Activated naive CD4-positive, alpha-beta T cell treated with anti-CD3 and anti-CD28 coated beads, Interleukin-2, amount 50 U/mL, for 72 hours (primary cell): ENCODE measurements around the gene SLC24A1. TPM values are rescaled to one million over a fixed set of nuclear protein-coding genes. Genes with fewer than 3 reads are reported as not detected.

ENCODE experiments used
- ATAC-seq, 2 donors: fragments of 150-1000 bp; cut with Tn5 transposase; 2 replicates each; pipeline ENCODE4 v1.10.0; 2021; ENCODE audit warnings: mild to moderate bottlenecking in 2 of 2, moderate library complexity in 2 of 2
- DNase-seq, 2 donors: peaks; one replicate each; pipeline ENCODE4 v3.0.0; 2021 to 2022; ENCODE audit warnings: low spot score in 2 of 2
- H3K27ac Mint-ChIP-seq, 2 donors: one replicate each; pipeline ENCODE4 v1.8.0; 2022; ENCODE audit warnings: mild to moderate bottlenecking in 2 of 2, mixed read lengths in 2 of 2
- H3K36me3 Mint-ChIP-seq, 2 donors: one replicate each; pipeline ENCODE4 v1.8.0; 2022; ENCODE audit warnings: mixed read lengths in 2 of 2
- H3K9me3 Mint-ChIP-seq, 2 donors: one replicate each; pipeline ENCODE4 v1.8.0; 2022; ENCODE audit warnings: mixed read lengths in 2 of 2
- total RNA-seq, 2 donors: library from RNA; stranded (reverse); gene quantifications; one replicate each; pipeline ENCODE4 v1.2.3, GENCODE V29; 2022

Gene SLC24A1
- 10 to 100 TPM in 1 of 2 donors, 1 to 10 TPM in 1; 6.4 to 11.0 TPM for total RNA-seq

DNA sequence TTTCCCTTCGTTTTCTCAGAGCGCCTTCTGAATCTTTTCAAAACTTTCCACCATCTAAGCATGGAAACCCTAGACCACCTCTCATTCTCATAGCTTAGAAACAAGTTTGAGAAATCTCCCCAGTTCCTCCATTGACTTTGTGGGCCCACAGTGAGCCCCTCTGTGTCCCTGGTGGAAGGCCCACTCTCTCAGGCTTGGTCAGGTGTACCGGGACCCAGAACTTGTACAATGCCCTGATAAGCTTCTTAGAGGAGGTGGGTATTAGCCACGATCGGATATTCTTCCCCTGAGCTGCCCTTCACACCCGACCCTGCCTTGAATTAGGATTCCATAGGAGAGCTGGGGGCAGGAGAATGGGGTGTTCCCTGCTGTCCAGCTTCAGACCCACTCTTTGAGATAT is at the start of gene SLC24A1:
Gene SLC24A1 (plus strand): TSS at position 301 of the 400 bp plus-strand sequence. CDS start 2,143 bp downstream, outside the sequence.
- Mint-ChIP-seq H3K36me3 (peaks cover 0 to 6% of the 10 kb centered on the region in 2 donors), H3K27ac (peak within 1 kb of the TSS in 1 of 2 donors; percentile 57), H3K9me3 (no peaks in the 10 kb centered on the region)
- no peak for DNase-seq
- no peak for ATAC-seq

DNA sequence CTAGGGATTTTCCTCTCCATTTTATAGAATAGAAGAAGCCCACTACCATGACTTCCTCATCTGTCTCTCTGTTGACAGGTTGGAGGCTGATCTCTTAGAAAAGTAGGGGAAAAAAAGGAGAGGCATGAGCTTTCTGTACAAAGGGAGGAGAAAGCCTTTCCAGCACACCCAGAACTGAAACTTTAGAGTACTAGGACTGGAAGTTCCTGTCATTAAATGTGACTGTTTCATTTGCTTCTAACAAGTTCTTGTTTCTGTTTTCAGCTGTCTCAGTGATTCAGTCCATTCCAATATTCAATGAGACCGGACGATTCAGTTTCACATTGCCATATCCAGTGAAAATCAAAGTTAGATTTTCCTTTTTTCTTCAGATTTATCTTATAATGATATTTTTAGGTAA is 49.8 kb upstream of the SLC24A1 start:
- no peaks in the 10 kb centered on the region for H3K9me3 Mint-ChIP-seq
- ATAC-seq = no peak
- no peak overlapping the region for H3K27ac Mint-ChIP-seq
- H3K36me3 Mint-ChIP-seq = peaks cover 4 to 6% of the 10 kb centered on the region in 2 donors
- DNase-seq = no peak

DNA sequence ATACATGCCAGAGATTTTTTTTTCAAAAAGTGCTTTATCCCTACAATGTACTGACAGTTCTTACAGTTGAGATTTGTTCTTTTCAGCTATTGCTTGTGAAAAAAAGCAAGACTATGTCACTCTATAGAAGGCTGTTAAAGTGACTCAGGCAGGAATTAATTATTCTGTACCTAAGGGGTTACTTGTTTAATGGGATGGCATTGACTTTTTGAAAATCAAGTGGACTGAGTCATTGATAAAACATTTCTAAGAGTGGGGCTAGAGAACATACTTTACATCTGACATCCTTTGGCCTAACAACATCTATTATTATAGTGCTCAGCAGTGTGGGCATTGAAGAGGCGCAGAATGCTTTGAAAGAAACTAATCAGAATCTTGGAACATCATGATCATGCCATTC is 45.1 kb upstream of the SLC24A1 start:
- ATAC-seq (no peak), DNase-seq (no peak)
- H3K9me3 Mint-ChIP-seq = no peaks in the 10 kb centered on the region
- H3K27ac Mint-ChIP-seq = peak overlapping the region in 1 of 2 donors; percentile 23
- H3K36me3 Mint-ChIP-seq = peaks cover 0 to 14% of the 10 kb centered on the region in 2 donors

DNA sequence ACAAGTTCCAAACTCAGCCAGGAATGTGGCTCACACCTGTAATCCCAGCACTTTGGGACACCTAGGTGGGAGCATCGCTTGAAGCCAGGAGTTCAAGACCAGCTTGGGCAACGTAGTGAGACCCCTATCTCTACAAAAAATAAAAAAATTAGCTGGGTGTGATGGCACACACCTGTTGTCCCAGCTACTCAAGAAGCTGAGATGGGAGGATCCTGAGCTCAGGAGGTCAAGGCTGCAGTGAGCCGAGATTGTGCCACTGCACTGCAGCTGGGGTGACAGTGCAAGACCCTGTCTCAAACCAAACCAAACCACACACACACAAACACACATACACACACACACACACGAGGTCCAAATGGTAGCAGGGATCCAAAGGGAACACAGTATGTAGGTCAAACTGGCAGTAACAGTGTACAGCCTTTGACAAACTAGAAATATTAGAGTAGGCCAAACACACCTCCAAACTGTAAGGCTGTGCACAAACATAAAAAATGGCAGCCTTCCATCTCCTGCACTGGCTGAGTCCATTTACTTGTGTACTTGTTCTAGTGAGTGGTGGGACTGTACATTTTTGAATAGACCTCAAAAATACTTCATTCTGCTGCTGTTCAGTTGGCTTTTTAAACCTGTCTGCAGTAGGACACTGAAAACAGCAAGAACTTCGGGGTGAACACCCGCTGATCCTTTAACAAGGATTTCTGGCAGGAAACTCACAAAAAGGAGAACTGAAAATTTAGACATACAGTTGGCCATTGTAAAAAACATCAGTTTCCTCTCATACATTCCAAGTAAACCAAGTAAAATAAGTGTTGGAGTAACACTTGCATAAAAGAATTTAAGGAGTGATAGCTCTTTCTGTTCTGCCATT is 44.4 kb upstream of the SLC24A1 start:
- DNase-seq (no peak), ATAC-seq (no peak)
- Mint-ChIP-seq H3K27ac (peak overlapping the region in 1 of 2 donors; percentile 23), H3K9me3 (no peaks in the 10 kb centered on the region), H3K36me3 (peaks cover 5 to 21% of the 10 kb centered on the region in 2 donors)

DNA sequence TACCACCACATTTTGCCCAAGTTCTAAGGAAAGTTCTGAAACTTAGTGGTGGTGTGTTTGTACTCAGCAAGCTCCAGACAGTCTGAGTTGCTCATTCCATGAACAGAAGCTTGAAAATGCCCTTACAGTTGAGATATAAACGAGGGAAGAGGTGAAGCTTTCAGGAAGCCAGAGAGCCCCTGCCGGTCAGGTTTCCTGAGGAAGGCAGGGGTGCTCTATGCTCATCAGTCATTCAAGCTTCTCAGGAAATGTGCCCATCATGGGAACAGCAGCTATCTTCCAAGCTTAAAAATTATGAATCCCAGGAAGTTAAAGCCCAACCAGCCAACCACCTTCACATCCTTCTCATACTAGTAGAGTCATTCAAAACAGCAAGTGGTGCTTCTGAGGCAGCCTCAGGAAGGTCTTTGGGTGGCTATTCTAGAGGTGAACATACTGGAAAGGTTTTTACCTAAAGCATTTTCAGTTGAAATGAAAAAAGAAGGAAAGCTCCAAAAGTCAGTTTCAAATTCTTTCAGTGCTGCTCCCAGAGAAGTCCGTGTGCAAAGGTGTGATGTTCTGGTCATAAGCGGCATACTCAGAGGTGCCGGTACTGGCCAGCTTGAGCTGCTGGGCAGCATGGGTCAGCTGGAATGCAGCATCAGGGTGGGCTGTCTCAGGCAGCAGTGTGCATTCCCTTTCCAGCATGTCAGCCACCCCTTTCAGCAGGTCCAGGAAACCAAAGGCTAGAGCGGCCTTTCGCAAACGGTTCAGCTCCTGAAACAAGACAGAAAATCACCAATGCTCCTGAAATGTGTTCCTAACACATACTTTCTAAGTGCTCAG is 42.6 kb upstream of the SLC24A1 start:
- no peak for DNase-seq
- H3K36me3 Mint-ChIP-seq = peaks cover 5 to 30% of the 10 kb centered on the region in 2 donors

DNA sequence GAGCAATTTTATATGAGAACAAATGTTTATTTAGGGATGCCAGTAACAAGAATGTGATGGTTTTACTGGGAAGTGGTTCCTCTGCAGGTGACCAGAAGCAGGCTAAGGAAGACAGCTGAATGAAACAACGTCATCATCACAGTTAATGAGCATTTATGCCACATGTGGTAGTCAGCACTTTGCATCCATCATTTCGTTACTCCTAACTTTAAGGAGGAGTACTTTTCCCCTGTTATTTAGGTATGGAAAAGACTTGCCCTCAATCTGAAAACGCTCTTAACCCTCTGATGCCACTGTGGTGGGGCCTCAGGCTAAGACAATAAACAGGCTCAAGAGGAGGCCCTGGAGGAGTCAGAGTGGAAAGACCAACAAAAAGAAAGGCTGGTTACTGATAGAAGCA is 42.0 kb upstream of the SLC24A1 start:
- Mint-ChIP-seq H3K36me3 (peaks cover 8 to 36% of the 10 kb centered on the region in 2 donors), H3K27ac (peak overlapping the region; percentile 62 to 74), H3K9me3 (no peaks in the 10 kb centered on the region)
- DNase-seq (no peak), ATAC-seq (no peak)

More for the DNA sequence above, 42.6 kb upstream of the SLC24A1 start:
- Mint-ChIP-seq H3K9me3 (no peaks in the 10 kb centered on the region), H3K27ac (peak overlapping the region; percentile 62 to 85)
- ATAC-seq = no peak

DNA sequence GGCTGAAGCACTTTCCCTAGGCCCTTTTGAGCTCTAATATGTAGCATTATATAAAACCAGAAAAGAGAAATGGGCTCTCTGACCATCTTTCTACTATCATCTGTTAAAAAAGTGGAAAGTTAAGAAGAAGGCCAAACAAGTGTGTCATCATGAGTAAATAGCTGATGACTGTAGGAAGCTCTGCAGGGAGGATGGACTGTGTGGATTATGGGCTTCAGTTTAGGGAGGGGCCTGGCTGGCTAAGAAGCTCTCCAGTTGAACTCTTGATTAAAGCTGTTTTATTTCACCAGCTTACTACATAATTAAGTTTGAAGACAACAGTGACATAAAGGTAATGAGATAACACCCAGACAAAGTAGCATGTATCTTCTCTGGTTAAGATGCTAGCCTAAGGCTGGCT is 41.5 kb upstream of the SLC24A1 start:
- no peak for DNase-seq

DNA sequence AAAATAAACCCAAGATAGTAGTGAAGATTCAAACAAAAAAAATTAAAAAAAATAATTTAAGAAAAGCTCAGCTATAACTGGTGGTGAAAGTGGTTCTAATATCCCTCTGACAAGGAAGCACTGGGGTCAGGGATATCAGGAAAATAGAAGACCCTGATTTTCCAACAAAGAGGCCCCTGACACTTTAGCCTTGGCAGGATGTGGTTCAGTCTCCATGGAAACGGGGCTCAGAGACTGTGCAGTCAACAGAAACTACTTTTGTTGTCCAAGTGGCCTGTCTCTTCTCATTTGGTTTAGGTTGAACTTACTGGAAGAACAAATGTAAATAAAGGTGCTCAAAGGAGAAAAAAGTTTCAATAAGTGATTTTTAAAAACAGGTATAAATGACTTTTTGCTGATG is 38.0 kb upstream of the SLC24A1 start:
- peak overlapping the region; percentile 59 to 92 for H3K27ac Mint-ChIP-seq
- peaks cover 8 to 30% of the 10 kb centered on the region in 2 donors for H3K36me3 Mint-ChIP-seq
- ATAC-seq = peak; percentile 54 to 73
- H3K9me3 Mint-ChIP-seq = no peaks in the 10 kb centered on the region
- peak in 1 of 2 donors; percentile 17 for DNase-seq

More for the DNA sequence above, 41.5 kb upstream of the SLC24A1 start:
- ATAC-seq = no peak
- peak overlapping the region; percentile 62 to 67 for H3K27ac Mint-ChIP-seq
- peaks cover 8 to 35% of the 10 kb centered on the region in 2 donors for H3K36me3 Mint-ChIP-seq
- H3K9me3 Mint-ChIP-seq = no peaks in the 10 kb centered on the region

DNA sequence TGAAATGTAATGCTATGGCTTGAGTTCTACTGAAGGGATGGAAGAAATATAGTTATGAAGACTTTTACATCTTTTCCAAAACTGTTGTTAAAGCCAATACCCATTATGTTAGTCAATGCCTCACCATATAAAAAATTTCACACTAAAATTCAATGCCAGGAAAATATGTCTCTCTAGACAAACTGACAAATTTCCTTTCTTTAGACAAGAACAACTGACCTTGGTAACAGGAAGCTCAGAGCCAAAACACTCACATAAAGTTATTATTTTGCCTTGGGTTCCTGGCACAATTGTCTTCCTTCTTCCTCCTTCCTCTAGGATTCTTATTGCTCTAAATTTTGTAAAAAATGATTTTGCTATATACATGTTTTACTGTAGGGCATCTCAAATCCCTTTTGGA is 37.5 kb upstream of the SLC24A1 start:
- ATAC-seq = no peak
- H3K36me3 Mint-ChIP-seq = peaks cover 8 to 30% of the 10 kb centered on the region in 2 donors
- DNase-seq = no peak
- peak overlapping the region; percentile 59 to 92 for H3K27ac Mint-ChIP-seq
- no peaks in the 10 kb centered on the region for H3K9me3 Mint-ChIP-seq

DNA sequence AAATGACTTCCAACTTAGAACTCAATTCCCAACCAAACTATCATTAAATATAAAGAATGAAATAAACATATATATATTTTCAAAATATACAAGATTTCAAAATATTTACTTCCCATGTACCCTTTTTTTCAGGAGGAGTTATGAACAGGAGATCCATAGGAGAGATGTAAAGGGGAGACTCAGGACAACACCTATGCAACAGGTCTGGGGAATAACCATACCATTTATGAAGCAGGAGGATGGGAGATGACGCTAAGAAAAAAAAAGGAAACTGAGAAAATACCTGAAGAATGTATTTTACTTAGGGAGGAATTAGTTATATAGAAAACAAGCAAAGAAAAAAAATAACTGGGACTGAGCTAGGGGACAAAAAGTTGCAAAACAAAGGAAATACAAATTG is 34.6 kb upstream of the SLC24A1 start:
- no peak for ATAC-seq
- H3K36me3 Mint-ChIP-seq = peaks cover 24 to 27% of the 10 kb centered on the region in 2 donors

DNA sequence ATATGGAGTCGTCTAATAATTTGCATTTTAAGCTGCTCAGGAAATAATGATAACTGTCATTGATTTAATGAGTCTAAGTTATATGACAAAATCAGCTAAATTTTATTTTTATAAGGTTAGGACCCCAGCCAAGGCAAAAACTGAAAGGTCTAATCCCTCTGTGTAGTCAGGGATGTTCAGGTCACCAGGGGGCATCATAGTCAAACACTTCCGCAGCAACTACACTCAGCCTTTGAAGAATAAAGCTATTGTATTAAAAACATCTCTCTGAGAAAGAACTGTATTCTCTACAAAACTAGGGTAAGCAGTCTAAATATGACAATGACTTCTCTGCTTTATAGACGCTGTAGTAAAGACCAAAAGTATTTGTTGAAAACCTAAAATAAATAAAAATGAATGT is 25.8 kb upstream of the SLC24A1 start:
- peaks cover 0 to 10% of the 10 kb centered on the region in 2 donors for H3K36me3 Mint-ChIP-seq
- no peak overlapping the region for H3K27ac Mint-ChIP-seq
- no peak for DNase-seq
- ATAC-seq = no peak
- H3K9me3 Mint-ChIP-seq = no peaks in the 10 kb centered on the region

More for the DNA sequence above, 34.6 kb upstream of the SLC24A1 start:
- DNase-seq = no peak
- H3K9me3 Mint-ChIP-seq = no peaks in the 10 kb centered on the region
- H3K27ac Mint-ChIP-seq = no peak overlapping the region

DNA sequence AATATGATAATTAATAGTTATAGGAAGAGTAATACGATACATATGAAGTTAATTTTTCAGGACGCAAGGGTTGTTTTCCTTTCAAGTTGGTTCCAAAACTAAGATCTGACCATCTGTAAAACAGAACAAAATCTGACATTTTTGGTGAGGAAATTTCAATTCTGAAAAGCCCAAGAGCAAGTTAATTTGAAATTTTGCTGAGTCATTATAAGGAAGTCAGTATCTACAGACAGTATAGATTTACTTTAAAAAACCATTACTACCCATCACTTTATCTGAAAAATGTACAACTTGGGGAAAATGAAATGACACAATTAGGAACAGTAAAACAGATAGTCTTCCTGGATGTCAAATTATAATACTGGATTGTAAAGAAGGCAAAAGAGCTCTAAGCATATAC is 23.3 kb upstream of the SLC24A1 start:
- ATAC-seq (no peak), DNase-seq (no peak)
- Mint-ChIP-seq H3K9me3 (no peaks in the 10 kb centered on the region), H3K36me3 (peaks cover 0 to 4% of the 10 kb centered on the region in 2 donors), H3K27ac (peak overlapping the region; percentile 51 to 79)

DNA sequence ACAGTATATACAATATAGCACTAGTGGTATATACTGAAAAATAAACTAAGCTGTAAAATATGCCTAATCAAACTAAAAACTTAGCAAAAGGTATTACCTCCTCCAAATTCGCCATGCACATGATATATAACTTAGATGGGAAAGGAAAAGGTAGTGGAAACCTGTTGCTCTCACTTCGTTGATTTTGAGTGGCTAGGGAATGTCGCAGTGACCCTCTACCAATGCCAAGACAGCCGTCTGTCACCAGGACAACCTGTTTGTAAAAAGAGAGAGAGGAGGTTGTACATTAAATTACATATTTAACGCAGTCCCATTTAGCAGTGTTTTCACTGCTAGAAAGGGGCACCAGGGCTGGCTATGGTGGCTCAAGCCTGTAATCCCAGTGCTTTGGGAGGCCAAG is 22.1 kb upstream of the SLC24A1 start:
- Mint-ChIP-seq H3K9me3 (no peaks in the 10 kb centered on the region), H3K36me3 (peaks cover 0 to 4% of the 10 kb centered on the region in 2 donors), H3K27ac (no peak overlapping the region)
- ATAC-seq = no peak
- DNase-seq = no peak

DNA sequence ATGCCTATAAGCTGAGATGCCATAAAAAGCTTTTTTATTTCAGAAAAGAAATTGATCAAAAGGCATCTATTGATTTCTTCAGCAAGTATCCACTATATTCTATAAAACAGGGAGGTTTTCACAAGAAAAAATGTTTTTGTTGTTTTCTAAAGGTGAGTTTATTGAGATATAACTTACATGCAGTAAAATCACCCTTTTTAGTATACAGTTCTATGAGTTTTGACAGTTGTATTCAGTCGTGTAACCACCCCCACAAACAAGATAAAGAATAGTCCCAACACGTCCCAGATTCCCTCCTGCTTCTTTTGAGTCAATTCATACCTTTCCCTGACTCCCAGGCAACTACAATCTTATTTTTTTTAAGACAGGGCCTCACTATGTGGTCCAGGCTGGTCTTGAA is 18.6 kb upstream of the SLC24A1 start:
- ATAC-seq (no peak), DNase-seq (no peak)
- Mint-ChIP-seq H3K27ac (no peak overlapping the region), H3K36me3 (peaks cover 0 to 4% of the 10 kb centered on the region in 2 donors), H3K9me3 (no peaks in the 10 kb centered on the region)

DNA sequence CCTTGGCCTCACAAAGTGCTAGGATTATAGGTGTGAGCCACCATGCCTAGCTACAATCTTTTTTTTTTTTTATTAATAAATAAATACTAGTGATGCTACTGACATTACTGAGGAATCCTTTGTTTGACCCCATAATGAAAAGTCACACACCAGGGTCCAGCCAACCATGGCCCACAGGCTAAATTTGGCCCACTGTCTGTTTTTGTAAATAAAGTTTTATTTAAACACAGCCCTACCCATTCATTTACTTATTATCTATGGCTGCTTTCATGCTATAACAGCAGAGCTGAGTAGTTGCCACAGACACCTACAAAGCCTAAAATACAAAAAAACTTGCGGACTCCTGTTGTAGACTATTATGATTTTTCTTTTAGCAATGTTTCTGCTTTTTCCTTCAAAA is 18.2 kb upstream of the SLC24A1 start:
- no peak for ATAC-seq
- Mint-ChIP-seq H3K9me3 (no peaks in the 10 kb centered on the region), H3K36me3 (peaks cover 0 to 2% of the 10 kb centered on the region in 2 donors)

DNA sequence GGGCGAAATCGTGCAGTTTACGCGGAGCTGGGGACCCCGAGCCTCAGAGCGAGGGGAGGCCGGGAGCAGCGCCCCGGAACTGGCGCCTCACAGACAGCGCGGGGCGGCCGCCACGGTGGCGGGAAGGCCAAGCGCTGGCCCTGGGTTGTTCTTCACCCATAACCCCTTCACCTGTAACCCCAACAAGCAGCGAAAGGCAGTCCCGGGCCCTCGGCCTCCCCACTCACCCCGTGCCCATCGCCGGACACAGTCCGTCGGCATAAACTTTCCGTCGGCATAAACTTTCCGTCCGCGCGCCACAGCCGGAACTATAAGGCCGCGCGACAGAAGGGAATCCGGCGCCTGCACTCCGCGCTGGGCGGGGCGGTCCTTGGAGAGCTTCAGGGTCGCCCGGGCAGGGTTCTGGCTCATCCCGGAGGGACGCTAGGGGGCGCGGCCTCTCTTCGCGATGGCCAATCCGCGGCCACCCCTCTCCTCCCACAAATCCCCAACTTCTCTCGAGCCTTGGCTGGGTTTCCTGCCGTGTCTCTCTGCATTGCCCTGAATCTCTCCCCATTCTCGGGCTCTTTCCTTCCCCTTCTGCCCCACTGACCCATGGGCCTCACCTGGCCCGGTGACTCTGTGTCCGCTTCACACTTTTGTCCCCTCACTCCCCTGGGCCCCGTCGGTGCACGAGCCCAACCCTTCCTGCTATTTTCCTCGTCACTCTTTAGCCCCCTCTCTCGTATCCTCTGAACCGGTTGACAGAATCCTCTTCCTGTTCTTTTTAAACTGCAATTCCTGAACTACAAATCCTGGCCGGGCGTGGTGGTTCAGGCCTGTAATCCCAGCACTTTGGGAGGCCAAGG is 10.6 kb upstream of the SLC24A1 start, which contains the start of gene INTS14:
Gene INTS14 (minus strand): TSS at position 261 of the 848 bp plus-strand sequence. CDS start 3,751 bp downstream, outside the sequence.
- ATAC-seq = peak; percentile 97 to 99
- no peaks in the 10 kb centered on the region for H3K9me3 Mint-ChIP-seq
- peaks cover 8 to 12% of the 10 kb centered on the region in 2 donors for H3K36me3 Mint-ChIP-seq
- DNase-seq = peak; percentile 94 to 97
- H3K27ac Mint-ChIP-seq = peak within 1 kb of the TSS; percentile 93 to 97

More for the DNA sequence above, 18.2 kb upstream of the SLC24A1 start:
- H3K27ac Mint-ChIP-seq = no peak overlapping the region
- DNase-seq = no peak
